Measurements from ENCODE around the gene YOD1.
"Not testable (repeated sequence)": the region's sequence is repeated elsewhere in the genome, so short reads cannot be mapped to it uniquely, and the experiment has no call there.

- TF ChIP-seq CTCF, POLR2A (IDR thresholded peaks at IDR 0.05): not testable (repeated sequence)
Measured at GRCh38 chr1:207041397-207041796, 9.6 kb downstream of the YOD1 start.

Measured in thyroid gland (tissue), 4 donors.